Activated naive CD4-positive, alpha-beta T cell treated with anti-CD3 and anti-CD28 coated beads, Interleukin-2, amount 50 U/mL, for 24 hours (primary cell): Measurements from ENCODE around the gene DSC2.
A peak's percentile ranks its signal among the peaks of the same experiment; 100 is the strongest.

ENCODE experiments used
- H3K27ac Mint-ChIP-seq: one replicate; pipeline ENCODE4 v1.8.0; 2021; ENCODE audit warnings: mild to moderate bottlenecking, mixed read lengths
- H3K27me3 Mint-ChIP-seq: one replicate; pipeline ENCODE4 v1.8.0; 2021; ENCODE audit warnings: mixed read lengths
- H3K36me3 Mint-ChIP-seq: one replicate; pipeline ENCODE4 v1.8.0; 2021; ENCODE audit warnings: mixed read lengths
- H3K4me1 Mint-ChIP-seq: one replicate; pipeline ENCODE4 v1.8.0; 2021; ENCODE audit warnings: mixed read lengths
- H3K4me3 Mint-ChIP-seq: one replicate; pipeline ENCODE4 v1.8.0; 2021; ENCODE audit warnings: mild to moderate bottlenecking, mixed read lengths
- H3K9me3 Mint-ChIP-seq: one replicate; pipeline ENCODE4 v1.8.0; 2021; ENCODE audit warnings: mixed read lengths

The DSC2 gene

DNA sequence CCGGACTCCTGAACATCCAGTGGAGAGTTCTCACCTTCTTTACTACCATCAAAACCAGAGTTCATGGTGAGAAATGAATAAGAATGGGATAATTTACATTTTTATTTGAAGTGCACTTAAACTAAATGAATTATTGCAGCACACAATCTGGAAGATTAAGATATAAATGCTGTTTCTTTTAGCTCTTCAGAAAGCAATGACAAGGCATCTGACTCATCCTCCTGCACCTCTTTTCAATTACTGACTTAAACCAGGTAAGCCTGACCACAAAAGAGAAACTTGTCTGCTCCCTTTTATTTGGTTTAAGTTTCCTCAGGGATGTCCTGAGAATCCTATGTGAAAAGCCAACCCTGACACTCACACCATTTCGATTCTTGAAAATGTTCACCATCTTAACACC lies 720 bp upstream of the DSC2 start:
- peaks cover 3% of the 10 kb centered on the region for H3K36me3 Mint-ChIP-seq
- no peak overlapping the region for H3K4me3 Mint-ChIP-seq
- H3K27ac Mint-ChIP-seq, result no peak overlapping the region

DNA sequence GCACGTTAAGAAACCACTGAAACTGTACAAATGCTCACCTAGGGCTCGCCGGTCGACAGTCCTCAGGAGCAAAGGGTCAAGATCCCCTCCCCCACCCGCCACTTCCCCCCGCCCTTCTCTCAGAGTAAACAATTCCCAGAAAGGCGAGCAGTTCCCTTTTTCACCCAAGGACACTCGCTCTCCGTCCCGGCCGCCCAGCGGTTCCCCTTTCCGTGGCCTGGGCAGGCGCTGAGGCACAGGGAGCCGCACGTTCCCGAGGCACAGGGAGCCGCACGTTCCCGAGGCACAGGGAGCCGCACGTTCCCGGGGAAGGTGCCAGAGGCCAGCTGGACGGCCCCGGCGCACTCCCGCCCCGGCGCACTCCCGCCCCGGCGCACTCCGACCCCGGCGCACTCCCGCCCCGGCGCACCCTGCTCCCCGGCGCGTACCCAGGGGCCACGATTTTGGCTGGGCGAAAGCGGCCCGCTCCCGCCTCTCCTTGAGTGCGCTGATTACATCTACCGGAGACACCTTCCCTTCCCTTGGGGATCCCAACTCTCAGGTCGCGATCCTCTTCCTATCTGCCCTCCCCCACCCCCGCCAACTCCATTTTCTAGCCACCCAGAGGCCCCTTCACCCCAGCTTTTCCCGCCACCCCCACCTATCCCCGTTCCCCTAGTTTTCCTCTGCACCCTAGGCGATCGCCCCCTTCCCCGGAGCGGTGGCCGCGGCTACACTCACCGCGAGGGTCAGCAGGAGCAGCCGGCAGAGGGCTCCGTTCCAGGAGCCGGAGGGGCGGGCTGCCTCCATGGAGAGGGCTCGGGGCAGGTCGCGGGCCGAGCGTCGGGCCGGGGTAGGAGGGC lies 817 bp downstream of the DSC2 start:
- Mint-ChIP-seq H3K4me1 (no peaks in the 10 kb centered on the region), H3K9me3 (peaks cover 4% of the 10 kb centered on the region), H3K27me3 (peaks cover 27% of the 10 kb centered on the region), H3K27ac (no peak overlapping the region), H3K4me3 (no peak overlapping the region), H3K36me3 (peaks cover 3% of the 10 kb centered on the region)

More for the DNA sequence above, 720 bp upstream of the DSC2 start:
- Mint-ChIP-seq H3K4me1 (no peaks in the 10 kb centered on the region), H3K9me3 (peaks cover 4% of the 10 kb centered on the region), H3K27me3 (peaks cover 27% of the 10 kb centered on the region)

GRCh38 chr18:31100436-31101182 lies 1.6 kb downstream of the DSC2 start:
- peak overlapping the region; percentile 40 for H3K4me3 Mint-ChIP-seq
- peaks cover 3% of the 10 kb centered on the region for H3K36me3 Mint-ChIP-seq
- H3K27ac Mint-ChIP-seq, result no peak overlapping the region
- H3K9me3 Mint-ChIP-seq, result peaks cover 4% of the 10 kb centered on the region
- no peaks in the 10 kb centered on the region for H3K4me1 Mint-ChIP-seq
- peaks cover 27% of the 10 kb centered on the region for H3K27me3 Mint-ChIP-seq

DNA sequence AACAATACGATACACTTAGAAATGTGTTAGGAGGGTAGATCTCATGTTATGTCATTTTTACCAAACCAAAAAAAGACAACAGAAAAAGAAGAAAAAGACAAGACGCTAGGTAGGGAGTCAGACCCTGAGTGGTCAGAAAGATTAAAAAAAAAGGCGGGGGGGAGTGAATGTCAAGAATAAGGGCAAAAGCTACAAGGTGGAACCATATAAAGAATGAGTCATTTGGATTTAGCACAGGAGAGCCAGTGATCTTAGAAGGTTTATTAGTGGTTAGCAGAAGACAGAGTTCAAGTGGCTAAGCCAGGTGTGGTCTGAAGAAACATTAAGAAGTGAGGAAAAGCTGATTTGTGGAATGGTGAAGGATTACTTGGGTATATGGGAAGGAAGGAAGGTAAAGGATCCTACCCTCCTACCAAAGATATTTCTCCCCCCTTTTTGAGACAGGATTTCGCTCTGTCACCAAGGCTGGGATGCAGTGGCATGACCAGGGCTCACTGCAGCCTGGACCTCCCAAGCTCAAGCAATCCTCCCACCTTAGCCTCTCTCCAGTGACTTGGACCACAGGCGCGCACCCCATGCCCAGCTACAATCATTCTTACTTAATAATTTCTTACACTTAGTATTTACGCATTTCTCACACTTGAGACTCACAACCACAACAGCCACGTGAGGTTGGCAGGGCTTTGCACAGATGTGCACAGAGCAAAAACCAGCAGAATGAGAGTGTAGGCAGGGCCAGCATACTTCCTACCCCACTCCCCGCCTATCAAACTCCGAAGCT lies 2.6 kb downstream of the DSC2 start:
- H3K27me3 Mint-ChIP-seq, result peaks cover 27% of the 10 kb centered on the region
- no peak overlapping the region for H3K4me3 Mint-ChIP-seq
- peaks cover 4% of the 10 kb centered on the region for H3K9me3 Mint-ChIP-seq
- H3K4me1 Mint-ChIP-seq, result no peaks in the 10 kb centered on the region
- peaks cover 3% of the 10 kb centered on the region for H3K36me3 Mint-ChIP-seq
- H3K27ac Mint-ChIP-seq, result no peak overlapping the region

- Mint-ChIP-seq H3K9me3 (peaks cover 4% of the 10 kb centered on the region), H3K4me3 (no peak overlapping the region), H3K4me1 (no peaks in the 10 kb centered on the region), H3K27me3 (peaks cover 27% of the 10 kb centered on the region), H3K27ac (no peak overlapping the region), H3K36me3 (peaks cover 3% of the 10 kb centered on the region)
These were observed 3.3 kb downstream of the DSC2 start for GRCh38 chr18:31098878-31099277.

DNA sequence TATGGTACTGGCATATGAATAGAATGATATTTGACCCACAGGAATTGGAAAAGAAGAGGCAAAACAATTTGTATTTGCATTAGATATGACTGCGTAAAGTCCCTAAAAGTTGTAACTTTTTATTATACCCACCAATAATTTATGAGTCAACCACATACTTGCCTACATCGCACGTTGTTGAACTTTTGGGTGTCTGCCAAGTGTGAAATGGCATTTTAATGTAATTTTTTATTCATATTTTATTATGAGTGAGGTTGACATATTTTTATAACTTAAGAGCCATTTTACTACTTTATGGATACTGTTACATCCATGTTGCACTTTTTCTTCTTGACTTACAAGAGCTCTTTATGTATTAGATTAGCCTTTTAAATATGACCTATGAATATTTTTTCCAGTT lies 4.6 kb downstream of the DSC2 start:
- no peak overlapping the region for H3K27ac Mint-ChIP-seq
- H3K4me1 Mint-ChIP-seq, result no peaks in the 10 kb centered on the region
- no peaks in the 10 kb centered on the region for H3K36me3 Mint-ChIP-seq
- H3K4me3 Mint-ChIP-seq, result no peak overlapping the region
- H3K27me3 Mint-ChIP-seq, result peaks cover 19% of the 10 kb centered on the region
- H3K9me3 Mint-ChIP-seq, result no peaks in the 10 kb centered on the region

DNA sequence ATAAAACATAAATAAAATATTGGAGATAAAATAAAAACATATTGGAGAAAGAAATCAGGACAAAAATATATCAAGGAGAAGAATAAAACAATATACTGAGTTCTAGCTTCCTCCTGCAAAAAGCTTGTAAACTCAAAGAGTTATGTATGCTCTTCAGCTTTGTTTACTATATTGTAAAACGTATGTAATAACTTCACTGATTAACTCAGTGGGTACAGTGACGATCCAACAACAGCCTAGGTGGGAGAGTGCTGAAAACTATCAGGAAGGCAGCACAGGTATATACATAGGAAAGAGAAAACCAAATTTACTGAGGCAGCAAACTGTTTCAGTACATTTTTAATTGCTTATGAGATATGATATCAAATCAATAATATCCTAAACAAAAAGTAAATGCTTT lies 8.3 kb downstream of the DSC2 start:
- no peak overlapping the region for H3K4me3 Mint-ChIP-seq
- no peak overlapping the region for H3K27ac Mint-ChIP-seq
- H3K4me1 Mint-ChIP-seq, result no peaks in the 10 kb centered on the region
- no peaks in the 10 kb centered on the region for H3K9me3 Mint-ChIP-seq
- H3K36me3 Mint-ChIP-seq, result no peaks in the 10 kb centered on the region
- H3K27me3 Mint-ChIP-seq, result peaks cover 2% of the 10 kb centered on the region

GRCh38 chr18:31093294-31093693 lies 8.9 kb downstream of the DSC2 start:
- no peak overlapping the region for H3K4me3 Mint-ChIP-seq
- no peaks in the 10 kb centered on the region for H3K9me3 Mint-ChIP-seq
- no peaks in the 10 kb centered on the region for H3K4me1 Mint-ChIP-seq
- H3K27me3 Mint-ChIP-seq, result no peaks in the 10 kb centered on the region
- H3K27ac Mint-ChIP-seq, result no peak overlapping the region
- no peaks in the 10 kb centered on the region for H3K36me3 Mint-ChIP-seq

DNA sequence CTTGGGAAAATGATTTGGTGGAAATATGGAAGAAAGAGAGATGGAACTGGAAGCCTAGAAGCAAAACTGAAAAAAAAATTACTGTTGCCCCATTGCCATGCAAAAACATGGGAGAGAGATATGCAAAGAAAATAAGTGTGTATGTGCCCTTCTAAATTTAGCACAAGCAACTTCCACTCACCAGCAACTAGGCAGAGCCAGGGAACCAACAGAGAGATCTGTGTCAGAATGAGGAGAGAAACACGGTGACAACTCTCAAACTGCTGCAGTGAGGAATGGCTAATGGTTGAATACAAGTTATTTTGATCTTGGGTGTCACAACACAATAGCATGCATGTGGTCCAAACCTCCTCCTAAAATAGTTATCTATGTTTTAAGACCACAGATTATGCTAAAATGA lies 10.9 kb downstream of the DSC2 start:
- Mint-ChIP-seq H3K36me3 (no peaks in the 10 kb centered on the region), H3K27ac (no peak overlapping the region), H3K4me3 (no peak overlapping the region), H3K27me3 (no peaks in the 10 kb centered on the region), H3K9me3 (no peaks in the 10 kb centered on the region), H3K4me1 (no peaks in the 10 kb centered on the region)

GRCh38 chr18:31088532-31088931 lies 13.7 kb downstream of the DSC2 start:
- Mint-ChIP-seq H3K9me3 (peaks cover 5% of the 10 kb centered on the region), H3K27me3 (no peaks in the 10 kb centered on the region), H3K4me3 (no peak overlapping the region), H3K4me1 (no peaks in the 10 kb centered on the region), H3K36me3 (no peaks in the 10 kb centered on the region), H3K27ac (no peak overlapping the region)

DNA sequence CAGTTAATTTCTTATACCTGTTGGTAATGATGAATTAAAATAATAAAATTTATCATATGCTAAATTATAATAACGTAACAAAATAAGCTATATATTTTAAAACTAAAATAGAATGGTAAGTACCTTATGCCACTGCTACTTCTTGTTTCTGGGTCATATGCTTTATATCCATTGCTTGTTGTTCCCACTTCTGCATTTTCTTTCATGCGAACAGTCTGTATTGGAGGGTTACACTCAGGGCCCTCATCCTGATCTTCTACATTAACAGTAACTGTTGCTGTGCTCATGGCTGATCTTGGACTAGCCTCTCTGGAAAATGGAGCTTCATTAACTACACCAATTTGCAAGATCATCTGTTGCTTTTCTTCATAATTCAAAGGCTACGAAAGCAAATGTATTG lies 22.2 kb downstream of the DSC2 start:
- Mint-ChIP-seq H3K9me3 (peaks cover 7% of the 10 kb centered on the region), H3K4me1 (no peaks in the 10 kb centered on the region), H3K4me3 (no peak overlapping the region), H3K27me3 (no peaks in the 10 kb centered on the region), H3K27ac (no peak overlapping the region), H3K36me3 (no peaks in the 10 kb centered on the region)

DNA sequence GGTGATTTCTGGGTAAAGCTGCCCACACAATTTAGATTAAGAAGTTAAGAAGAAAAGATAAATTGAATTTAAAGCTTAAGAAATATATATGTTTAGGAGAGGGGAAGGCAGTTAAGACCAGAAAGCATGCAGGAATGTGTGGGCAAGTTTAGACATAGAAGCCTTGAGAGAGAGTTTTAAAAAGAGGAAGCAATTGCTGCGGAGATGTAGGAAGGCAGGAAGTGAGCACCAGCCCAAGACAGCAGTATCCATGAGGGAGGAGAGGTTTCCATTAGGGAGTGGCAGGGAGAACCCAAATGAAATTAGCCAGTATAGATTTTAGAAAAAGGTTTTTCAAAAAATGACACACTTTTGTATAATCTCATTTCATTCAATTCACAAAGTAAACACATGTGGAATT lies 24.3 kb downstream of the DSC2 start:
- Mint-ChIP-seq H3K27me3 (no peaks in the 10 kb centered on the region), H3K4me3 (no peak overlapping the region), H3K4me1 (no peaks in the 10 kb centered on the region), H3K36me3 (no peaks in the 10 kb centered on the region), H3K9me3 (peaks cover 4% of the 10 kb centered on the region), H3K27ac (no peak overlapping the region)

- Mint-ChIP-seq H3K4me1 (no peaks in the 10 kb centered on the region), H3K4me3 (no peak overlapping the region), H3K9me3 (peaks cover 4% of the 10 kb centered on the region), H3K27me3 (no peaks in the 10 kb centered on the region), H3K36me3 (no peaks in the 10 kb centered on the region), H3K27ac (no peak overlapping the region)
These were observed 30.0 kb downstream of the DSC2 start for GRCh38 chr18:31072175-31072574.

DNA sequence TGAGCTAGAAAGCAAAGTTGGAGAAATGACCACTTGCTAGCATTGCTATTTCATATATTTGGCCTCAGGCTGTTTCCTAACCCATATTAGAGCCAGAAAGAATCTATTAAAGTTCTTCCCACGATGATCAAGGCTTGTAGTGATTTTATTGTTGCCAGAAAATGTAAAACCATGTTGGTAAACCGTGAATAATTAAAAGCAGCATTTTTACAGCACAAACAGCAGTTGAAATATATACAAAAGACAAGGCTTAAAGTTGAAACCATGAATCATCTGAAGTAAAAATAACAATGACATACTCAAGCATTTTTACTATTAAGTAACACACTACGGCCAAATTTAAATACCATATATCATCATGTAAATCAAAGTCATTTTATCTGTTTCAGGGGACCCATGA lies 32.0 kb downstream of the DSC2 start:
- Mint-ChIP-seq H3K4me1 (no peaks in the 10 kb centered on the region), H3K27ac (no peak overlapping the region), H3K4me3 (no peak overlapping the region), H3K27me3 (no peaks in the 10 kb centered on the region), H3K36me3 (no peaks in the 10 kb centered on the region), H3K9me3 (peaks cover 4% of the 10 kb centered on the region)

- H3K36me3 Mint-ChIP-seq, result no peaks in the 10 kb centered on the region
- no peaks in the 10 kb centered on the region for H3K9me3 Mint-ChIP-seq
- H3K4me3 Mint-ChIP-seq, result no peak overlapping the region
- no peak overlapping the region for H3K27ac Mint-ChIP-seq
- no peaks in the 10 kb centered on the region for H3K27me3 Mint-ChIP-seq
- H3K4me1 Mint-ChIP-seq, result no peaks in the 10 kb centered on the region
These were observed 36.0 kb downstream of the DSC2 start for GRCh38 chr18:31066266-31066665.
